Activated CD4-positive, alpha-beta T cell treated with anti-CD3 and anti-CD28 coated beads for 36 hours (primary cell): ENCODE data around the gene GATA3. TPM values are rescaled to one million over a fixed set of nuclear protein-coding genes. Genes with fewer than 3 reads are reported as not detected.

Experiments
- ATAC-seq: fragments of 200-7000 bp; cut with Tn5 transposase; one replicate; pipeline ENCODE4 v1.10.0; 2021; ENCODE audit warnings: mild to moderate bottlenecking, moderate library complexity
- CTCF ChIA-PET: fragments of 350-600 bp; sonication (Branson Sonifier 250); formaldehyde crosslinking; loops from one replicate; lab custom pipeline; 2021; ENCODE audit warnings: antibody characterized with exemption; lab: Charles Lee
- POLR2A ChIA-PET: fragments of 350-600 bp; sonication (Branson Sonifier 250); formaldehyde crosslinking; loops from one replicate; lab custom pipeline; 2021; ENCODE audit warnings: antibody characterized with exemption, inconsistent platforms; lab: Charles Lee
- DNase-seq: peaks from one replicate; pipeline ENCODE4 v3.0.0-alpha.2; 2020
- H3K27ac Mint-ChIP-seq: one replicate; pipeline ENCODE4 v1.8.0; 2021; ENCODE audit warnings: mixed read lengths
- H3K27me3 Mint-ChIP-seq: one replicate; pipeline ENCODE4 v1.8.0; 2021; ENCODE audit warnings: mixed read lengths
- H3K36me3 Mint-ChIP-seq: one replicate; pipeline ENCODE4 v1.8.0; 2021; ENCODE audit warnings: low read depth, mixed read lengths
- H3K4me1 Mint-ChIP-seq: one replicate; pipeline ENCODE4 v1.8.0; 2021; ENCODE audit warnings: mixed read lengths
- H3K4me3 Mint-ChIP-seq: one replicate; pipeline ENCODE4 v1.8.0; 2021; ENCODE audit warnings: mild to moderate bottlenecking, moderate library complexity, mixed read lengths
- H3K9me3 Mint-ChIP-seq: one replicate; pipeline ENCODE4 v1.8.0; 2021; ENCODE audit warnings: low read depth, mixed read lengths
- intact Hi-C, 2 experiments: fragments of 100-400 bp; cut with DNase I in 1 of 2; cut with micrococcal nuclease in 1 of 2; formaldehyde crosslinking; loops; one replicate each; pipeline versions ENCODE4 v1.14.2 to v1.15.1; 2022 to 2024; cut with DNase I, micrococcal nuclease
- total RNA-seq, 2 experiments: library from RNA; stranded (reverse); gene quantifications; one replicate each; pipeline ENCODE4 v1.2.3, GENCODE V29; 2021

Gene GATA3
- total RNA-seq, 2 experiments from 2014 or later: 23.5 to 30.2 TPM

- H3K4me1 Mint-ChIP-seq: peaks cover 39% of the 10 kb centered on the region
- ChIA-PET POLR2A (interaction anchor here (0.6 kb wide), 2 partner anchors 12 to 13 kb away, joined by 3 to 4 read pairs; no protein-coding TSS in a partner anchor), CTCF (interaction anchor here (0.5 to 1.0 kb wide), 5 partner anchors 83 to 445 kb away, joined by 3 to 4 read pairs (median 3); no protein-coding TSS in a partner anchor)
- peak overlapping the region; percentile 94 for H3K27ac Mint-ChIP-seq
- H3K9me3 Mint-ChIP-seq: no peaks in the 10 kb centered on the region
- peak; percentile 67 for ATAC-seq
- peak overlapping the region; percentile 96 for H3K4me3 Mint-ChIP-seq
- peak; percentile 98 for DNase-seq
- H3K27me3 Mint-ChIP-seq: peaks cover 18% of the 10 kb centered on the region
- H3K36me3 Mint-ChIP-seq: peaks cover 27% of the 10 kb centered on the region
- intact Hi-C loops: loop anchor here (1.0 to 10.0 kb wide), 19 partner anchors 12 to 1851 kb away; partner anchors contain the start of genes ATP5F1C (in 1 of the 2), PFKFB3 (in 1 of the 2) and TAF3 (in 1 of the 2)
Observed at GRCh38 chr10:8053446-8054243, 843 bp upstream of the GATA3 start.

DNA sequence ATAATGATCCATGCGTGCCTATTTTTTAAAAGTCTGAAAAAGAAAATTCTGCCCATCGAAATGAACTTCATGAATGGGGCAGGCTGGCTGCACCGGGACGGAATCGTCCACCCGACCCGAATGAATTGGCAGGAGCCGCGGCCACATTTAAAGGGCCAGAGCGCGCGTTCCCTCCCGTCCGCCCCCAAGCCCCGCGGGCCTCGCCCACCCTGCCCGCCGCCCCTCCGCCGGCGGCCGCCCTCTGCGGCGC lies 319 bp upstream of the GATA3 start:
- POLR2A ChIA-PET: interaction anchor here (0.6 kb wide), 3 partner anchors 12 to 23 kb away, joined by 3 to 4 read pairs (median 3); no protein-coding TSS in a partner anchor
- peak overlapping the region; percentile 94 for H3K27ac Mint-ChIP-seq
- peaks cover 14% of the 10 kb centered on the region for H3K27me3 Mint-ChIP-seq
- DNase-seq (no peak), ATAC-seq (no peak)
- intact Hi-C loops: loop anchor here (1.0 to 10.0 kb wide), 12 partner anchors 188 to 1852 kb away; partner anchors contain the start of genes PFKFB3 (in 1 of the 2) and TAF3 (in 1 of the 2)
- H3K4me3 Mint-ChIP-seq: peak overlapping the region; percentile 96
- no peaks in the 10 kb centered on the region for H3K9me3 Mint-ChIP-seq
- CTCF ChIA-PET: interaction anchor here (0.5 to 1.0 kb wide), 4 partner anchors 82 to 378 kb away, joined by 3 to 4 read pairs (median 3); no protein-coding TSS in a partner anchor
- peaks cover 39% of the 10 kb centered on the region for H3K4me1 Mint-ChIP-seq
- peaks cover 33% of the 10 kb centered on the region for H3K36me3 Mint-ChIP-seq

GRCh38 chr10:8055420-8056349 lies 1.2 kb downstream of the GATA3 start:
- intact Hi-C loops: loop anchor here (1.0 to 10.0 kb wide), 10 partner anchors 10 to 1239 kb away; no protein-coding TSS in a partner anchor
- Mint-ChIP-seq H3K4me3 (peak overlapping the region; percentile 96), H3K27ac (peak overlapping the region; percentile 92), H3K27me3 (peaks cover 13% of the 10 kb centered on the region), H3K36me3 (peaks cover 46% of the 10 kb centered on the region), H3K9me3 (no peaks in the 10 kb centered on the region), H3K4me1 (peaks cover 51% of the 10 kb centered on the region)
- DNase-seq: peak; percentile 65
- CTCF ChIA-PET: no interaction called here
- ATAC-seq: no peak
- POLR2A ChIA-PET: no interaction called here

- peaks cover 58% of the 10 kb centered on the region for H3K4me1 Mint-ChIP-seq
- ATAC-seq (no peak), DNase-seq (no peak)
- peaks cover 13% of the 10 kb centered on the region for H3K27me3 Mint-ChIP-seq
- H3K27ac Mint-ChIP-seq: peak overlapping the region; percentile 98
- intact Hi-C loops: loop anchor here (1.0 to 10.0 kb wide), 9 partner anchors 9 to 1238 kb away; no protein-coding TSS in a partner anchor
- H3K4me3 Mint-ChIP-seq: peak overlapping the region; percentile 96
- no peaks in the 10 kb centered on the region for H3K9me3 Mint-ChIP-seq
- H3K36me3 Mint-ChIP-seq: peaks cover 53% of the 10 kb centered on the region
- POLR2A ChIA-PET: no interaction called here
- CTCF ChIA-PET: interaction anchor here (0.6 kb wide), 1 partner anchor 269 kb away, joined by 3 read pairs; no protein-coding TSS in a partner anchor
Observed at GRCh38 chr10:8056378-8056777, 1.9 kb downstream of the GATA3 start.

DNA sequence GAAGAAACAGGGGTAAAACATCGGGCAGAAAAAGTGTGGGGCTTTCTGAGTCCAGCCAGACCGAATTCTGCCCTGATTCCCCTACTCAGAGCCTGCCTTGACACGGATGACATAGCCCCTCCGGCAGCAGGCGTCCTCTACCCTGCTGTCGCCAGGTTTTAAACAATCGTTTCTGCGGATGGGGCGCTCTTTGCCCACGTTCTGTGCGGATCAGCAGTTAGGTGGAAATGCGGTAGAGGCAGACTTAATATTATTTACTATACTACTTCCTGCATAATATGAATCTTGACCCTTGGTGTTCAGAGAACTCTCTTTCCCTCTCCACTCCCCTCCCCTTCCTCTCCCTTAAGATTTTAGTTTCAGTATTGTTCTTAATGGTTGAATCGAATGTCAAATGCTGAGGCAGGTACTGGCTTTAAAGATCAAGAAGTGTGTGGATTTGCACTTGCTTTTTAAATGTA lies 2.4 kb downstream of the GATA3 start:
- H3K36me3 Mint-ChIP-seq: peaks cover 56% of the 10 kb centered on the region
- H3K4me3 Mint-ChIP-seq: peak overlapping the region; percentile 96
- ChIA-PET CTCF (interaction anchor here (0.6 to 1.1 kb wide), 2 partner anchors 268 to 276 kb away, joined by 3 read pairs; no protein-coding TSS in a partner anchor), POLR2A (interaction anchor here (0.6 kb wide), 1 partner anchor 1884 kb away, joined by 3 read pairs; no protein-coding TSS in a partner anchor)
- intact Hi-C loops: loop anchor here (1.0 to 10.0 kb wide), 9 partner anchors 8 to 1238 kb away; no protein-coding TSS in a partner anchor
- peaks cover 12% of the 10 kb centered on the region for H3K27me3 Mint-ChIP-seq
- no peaks in the 10 kb centered on the region for H3K9me3 Mint-ChIP-seq
- peak; percentile 17 for ATAC-seq
- peaks cover 62% of the 10 kb centered on the region for H3K4me1 Mint-ChIP-seq
- H3K27ac Mint-ChIP-seq: peak overlapping the region; percentile 98
- peak; percentile 78 for DNase-seq

DNA sequence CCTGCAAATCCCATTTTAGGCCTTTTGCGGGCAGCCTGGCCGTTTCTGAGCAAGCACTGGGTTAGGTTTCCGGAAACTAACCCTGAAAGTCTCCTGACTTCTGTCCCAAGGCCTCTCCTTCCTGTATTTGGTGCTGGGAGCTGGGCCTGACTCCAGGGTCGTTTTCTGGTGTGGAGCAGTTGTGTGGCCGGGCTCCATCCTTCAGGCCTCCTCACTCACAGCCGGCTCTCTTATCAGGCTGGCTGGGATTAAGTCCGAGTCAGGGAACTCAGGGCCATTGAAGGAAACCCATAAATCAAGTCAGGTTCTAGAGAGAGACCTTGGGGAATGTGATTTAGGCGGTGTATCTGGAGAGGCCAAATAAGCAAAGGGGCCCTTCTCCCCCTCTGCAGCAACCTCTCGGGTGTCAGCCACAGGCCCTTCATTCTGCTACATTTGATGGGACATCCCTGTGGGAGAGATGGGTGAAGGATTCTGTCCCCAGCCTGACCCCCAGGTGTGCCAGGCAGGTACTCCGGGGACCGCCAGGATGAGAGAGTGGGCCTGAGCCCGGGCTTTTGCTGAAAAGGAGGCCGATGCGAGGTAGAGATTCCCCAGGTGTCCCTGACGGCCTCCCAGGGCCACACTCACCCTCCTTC lies 3.3 kb downstream of the GATA3 start:
- intact Hi-C loops: loop anchor here (2.0 to 10.0 kb wide), 8 partner anchors 13 to 1237 kb away; no protein-coding TSS in a partner anchor

DNA sequence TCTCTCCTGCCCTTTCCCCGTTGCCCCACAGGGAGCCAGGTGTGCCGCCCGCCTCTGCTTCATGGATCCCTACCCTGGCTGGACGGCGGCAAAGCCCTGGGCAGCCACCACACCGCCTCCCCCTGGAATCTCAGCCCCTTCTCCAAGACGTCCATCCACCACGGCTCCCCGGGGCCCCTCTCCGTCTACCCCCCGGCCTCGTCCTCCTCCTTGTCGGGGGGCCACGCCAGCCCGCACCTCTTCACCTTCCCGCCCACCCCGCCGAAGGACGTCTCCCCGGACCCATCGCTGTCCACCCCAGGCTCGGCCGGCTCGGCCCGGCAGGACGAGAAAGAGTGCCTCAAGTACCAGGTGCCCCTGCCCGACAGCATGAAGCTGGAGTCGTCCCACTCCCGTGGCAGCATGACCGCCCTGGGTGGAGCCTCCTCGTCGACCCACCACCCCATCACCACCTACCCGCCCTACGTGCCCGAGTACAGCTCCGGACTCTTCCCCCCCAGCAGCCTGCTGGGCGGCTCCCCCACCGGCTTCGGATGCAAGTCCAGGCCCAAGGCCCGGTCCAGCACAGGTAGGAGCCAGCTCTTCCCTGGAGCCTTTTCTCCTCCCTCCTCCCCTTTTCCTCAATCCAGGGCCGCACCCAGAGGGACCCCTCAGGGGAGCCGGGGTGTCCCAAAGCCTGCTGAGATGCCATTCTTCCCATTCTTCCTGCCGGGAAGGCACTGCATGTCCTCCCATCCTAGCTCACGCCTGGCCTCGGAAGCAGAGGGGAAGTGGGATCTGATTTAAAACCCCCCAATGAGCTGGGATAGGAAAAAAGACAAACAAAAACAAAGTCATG lies 4.0 kb downstream of the GATA3 start:
- H3K9me3 Mint-ChIP-seq: no peaks in the 10 kb centered on the region
- DNase-seq (peak; percentile 41), ATAC-seq (no peak)
- H3K27me3 Mint-ChIP-seq: no peaks in the 10 kb centered on the region
- ChIA-PET CTCF (interaction anchor here (0.7 to 1.1 kb wide), 3 partner anchors 200 to 322 kb away, joined by 3 read pairs; no protein-coding TSS in a partner anchor), POLR2A (no interaction called here)
- H3K4me1 Mint-ChIP-seq: peaks cover 64% of the 10 kb centered on the region
- peak overlapping the region; percentile 81 for H3K27ac Mint-ChIP-seq
- peaks cover 71% of the 10 kb centered on the region for H3K36me3 Mint-ChIP-seq
- intact Hi-C loops: loop anchor here (5.0 to 10.0 kb wide), 6 partner anchors 124 to 1236 kb away; no protein-coding TSS in a partner anchor
- H3K4me3 Mint-ChIP-seq: peak overlapping the region; percentile 96

More for the DNA sequence above, 3.3 kb downstream of the GATA3 start:
- Mint-ChIP-seq H3K27me3 (peaks cover 4% of the 10 kb centered on the region), H3K4me3 (peak overlapping the region; percentile 96), H3K36me3 (peaks cover 64% of the 10 kb centered on the region), H3K4me1 (peaks cover 62% of the 10 kb centered on the region), H3K27ac (peak overlapping the region; percentile 98), H3K9me3 (no peaks in the 10 kb centered on the region)
- ChIA-PET POLR2A (no interaction called here), CTCF (interaction anchor here (1.1 kb wide), 1 partner anchor 275 kb away, joined by 3 read pairs; no protein-coding TSS in a partner anchor)
- DNase-seq (peak; percentile 30), ATAC-seq (no peak)

GRCh38 chr10:8059191-8059936 lies 4.9 kb downstream of the GATA3 start:
- peak; percentile 22 for DNase-seq
- intact Hi-C loops: loop anchor here (5.0 to 10.0 kb wide), 6 partner anchors 123 to 1235 kb away; no protein-coding TSS in a partner anchor
- peaks cover 71% of the 10 kb centered on the region for H3K4me1 Mint-ChIP-seq
- ChIA-PET CTCF (interaction anchor here (0.7 to 1.2 kb wide), 3 partner anchors 199 to 343 kb away, joined by 3 read pairs; no protein-coding TSS in a partner anchor), POLR2A (interaction anchor here (0.6 kb wide), 1 partner anchor 257 kb away, joined by 3 read pairs; no protein-coding TSS in a partner anchor)
- no peak for ATAC-seq
- H3K27ac Mint-ChIP-seq: peak overlapping the region; percentile 81
- no peaks in the 10 kb centered on the region for H3K9me3 Mint-ChIP-seq
- H3K4me3 Mint-ChIP-seq: peak overlapping the region; percentile 96
- no peaks in the 10 kb centered on the region for H3K27me3 Mint-ChIP-seq
- peaks cover 80% of the 10 kb centered on the region for H3K36me3 Mint-ChIP-seq
